NCI-H2196 treated with DMSO at 0.1 percent for 48 hours (cell line): ENCODE results near the gene SDF2L1.
"Not testable (repeated sequence)": the region's sequence is repeated elsewhere in the genome, so short reads cannot be mapped to it uniquely, and the experiment has no call there.

Source experiments
- DNase-seq: peaks from one replicate; lab custom pipeline; 2025; ENCODE audit not compliant: unreplicated experiment; lab: John Stamatoyannopoulos, UW

The SDF2L1 gene

DNA sequence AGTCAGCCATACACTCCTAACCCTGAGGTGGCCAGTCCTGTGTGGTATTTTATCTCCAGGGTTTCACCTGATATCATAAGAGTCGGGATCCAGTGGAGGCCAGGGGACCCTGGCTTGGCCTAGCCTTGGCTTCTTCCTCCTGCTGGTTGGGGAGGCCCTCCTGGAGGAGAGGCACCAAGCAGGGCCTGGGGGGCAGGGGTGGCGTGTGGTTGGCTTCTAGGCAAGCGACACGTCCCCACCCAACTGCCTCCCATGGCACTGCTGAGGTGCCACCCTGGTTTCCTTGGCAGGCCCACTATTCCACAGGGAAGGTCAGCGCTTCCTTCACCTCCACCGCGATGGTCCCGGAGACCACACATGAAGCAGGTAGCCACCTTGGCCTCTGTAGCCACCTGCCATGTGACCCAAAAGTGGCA, 44.1 kb downstream of the SDF2L1 start:
- DNase-seq: no peak

DNA sequence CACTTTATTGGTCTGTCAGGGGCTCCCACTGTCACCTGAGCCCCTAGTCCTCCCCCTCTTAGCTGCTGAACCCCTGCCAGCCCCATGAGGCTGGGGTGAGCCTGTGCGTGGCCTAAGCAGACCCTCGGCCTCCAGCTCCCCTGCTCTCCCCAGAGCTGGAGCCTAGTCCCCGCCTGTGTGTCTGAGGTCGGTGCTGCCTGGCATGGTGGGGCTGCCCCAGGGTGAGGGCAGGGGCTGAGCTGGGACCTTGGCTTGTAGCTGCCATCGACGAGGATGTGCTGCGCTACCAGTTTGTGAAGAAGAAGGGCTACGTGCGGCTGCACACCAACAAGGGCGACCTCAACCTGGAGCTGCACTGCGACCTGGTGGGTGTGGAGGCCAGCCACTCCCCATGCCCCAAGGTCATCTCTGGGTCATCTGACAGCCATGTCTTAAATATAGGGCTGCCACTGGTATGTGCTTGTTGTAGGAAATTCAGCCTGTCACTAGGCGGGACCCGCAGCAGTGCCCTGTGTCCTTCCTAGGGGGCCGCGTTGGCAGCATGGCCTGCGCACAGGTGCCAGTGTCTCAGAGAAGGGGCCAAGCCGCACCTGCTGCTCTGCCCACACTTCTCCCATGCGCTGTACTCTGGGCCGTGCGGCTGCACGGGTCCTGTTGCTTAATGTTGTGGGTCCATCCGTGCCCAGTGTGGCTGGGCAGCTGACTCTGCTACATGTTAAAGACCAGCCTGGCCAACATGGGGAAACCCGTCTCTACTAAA, 44.7 kb downstream of the SDF2L1 start:
- no peak for DNase-seq

DNA sequence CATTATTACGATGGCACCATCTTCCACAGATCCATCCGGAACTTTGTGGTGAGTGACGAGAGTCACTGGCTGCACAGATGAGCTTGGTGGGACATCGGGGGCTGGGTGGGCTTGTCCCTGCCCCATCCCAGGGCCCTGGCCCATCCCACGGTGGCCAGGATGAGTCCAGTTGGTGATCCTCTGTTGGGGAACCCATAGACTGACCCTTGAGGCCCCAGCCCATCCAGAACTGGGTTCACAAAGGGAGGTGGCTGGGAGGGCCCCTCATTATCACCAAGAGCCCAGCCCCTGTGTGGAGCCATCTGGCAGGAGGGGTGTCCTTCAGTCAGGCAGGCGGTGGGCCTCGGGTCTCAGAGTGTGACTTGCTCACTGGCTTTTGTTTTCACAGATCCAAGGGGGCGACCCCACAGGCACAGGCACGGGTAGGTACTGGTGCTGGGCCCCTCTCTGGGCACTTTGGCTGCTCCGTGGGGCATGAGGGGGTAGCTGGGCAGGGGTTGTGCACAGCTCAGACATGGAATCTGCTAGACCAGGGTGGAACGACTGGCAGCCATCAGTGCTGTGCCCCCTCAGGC, 45.7 kb downstream of the SDF2L1 start:
- no peak for DNase-seq

DNA sequence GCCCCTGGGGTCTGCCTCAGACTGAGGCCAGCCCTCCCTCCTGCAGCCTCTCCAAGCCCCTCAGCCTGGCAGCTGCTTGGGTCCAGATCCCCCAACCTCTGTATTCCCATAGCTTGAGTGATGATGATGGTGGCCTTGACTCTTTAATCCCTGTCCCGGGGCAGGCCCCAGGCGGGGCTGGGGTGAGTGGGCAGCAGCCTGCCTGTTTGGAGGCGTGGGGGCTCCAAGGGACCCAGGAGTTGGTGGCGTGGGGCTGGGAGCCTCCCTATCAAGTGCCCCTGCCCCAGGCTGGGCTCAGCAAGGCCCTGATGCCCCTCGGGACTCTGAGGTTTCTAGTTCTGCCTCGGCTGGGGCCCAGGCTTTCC, 46.2 kb downstream of the SDF2L1 start:
- no peak for DNase-seq

DNA sequence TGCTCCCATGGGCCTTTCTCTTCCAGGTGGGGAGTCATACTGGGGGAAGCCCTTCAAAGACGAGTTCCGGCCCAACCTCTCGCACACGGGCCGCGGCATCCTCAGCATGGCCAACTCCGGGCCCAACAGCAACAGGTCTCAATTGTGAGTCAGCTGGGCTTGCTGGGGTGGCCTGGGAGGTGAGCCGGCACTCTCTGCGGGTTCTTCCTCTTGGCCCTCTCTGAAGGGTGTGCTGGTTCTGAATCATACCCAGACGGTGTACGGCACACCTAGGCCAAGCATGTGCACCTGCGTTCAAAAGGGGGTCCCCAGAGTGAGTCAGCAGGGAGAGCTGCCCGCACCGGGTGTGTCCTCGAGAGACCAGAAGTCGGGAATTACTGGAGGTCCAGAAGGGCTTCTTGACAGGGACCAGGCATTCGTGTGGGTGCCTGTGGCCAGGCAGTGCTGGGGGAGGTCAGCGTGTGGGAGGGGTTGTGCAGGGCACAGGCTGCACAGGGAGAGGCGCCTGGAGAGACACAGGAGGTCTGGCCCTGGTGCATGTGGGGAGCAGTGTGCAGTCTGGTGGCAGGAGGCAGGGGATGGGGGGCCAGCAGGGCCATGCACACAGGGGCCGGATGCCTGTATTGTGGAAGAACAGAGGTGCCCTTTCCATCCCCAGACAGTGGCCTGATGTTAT, 46.7 kb downstream of the SDF2L1 start:
- no peak for DNase-seq

DNA sequence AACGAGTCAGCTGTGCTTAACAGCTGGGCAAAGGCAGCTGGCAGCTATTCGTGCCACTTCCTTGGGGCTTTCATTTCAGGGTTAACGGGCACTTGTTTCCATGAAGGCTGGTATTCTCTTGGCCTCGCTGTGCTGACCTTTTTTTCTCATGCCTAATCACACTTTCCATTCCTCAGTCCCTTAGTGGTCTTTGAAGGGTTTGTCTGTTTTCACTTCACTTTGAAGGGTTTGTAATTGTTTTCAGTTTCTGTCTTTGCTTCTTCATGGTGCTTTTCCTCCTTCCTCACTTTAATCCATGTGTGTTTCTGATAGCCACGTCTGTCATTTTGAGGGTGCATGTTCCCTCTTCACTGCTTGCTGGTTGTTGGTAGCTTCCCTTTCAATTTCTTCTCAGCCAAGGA, 48.3 kb downstream of the SDF2L1 start:
- DNase-seq: no peak

DNA sequence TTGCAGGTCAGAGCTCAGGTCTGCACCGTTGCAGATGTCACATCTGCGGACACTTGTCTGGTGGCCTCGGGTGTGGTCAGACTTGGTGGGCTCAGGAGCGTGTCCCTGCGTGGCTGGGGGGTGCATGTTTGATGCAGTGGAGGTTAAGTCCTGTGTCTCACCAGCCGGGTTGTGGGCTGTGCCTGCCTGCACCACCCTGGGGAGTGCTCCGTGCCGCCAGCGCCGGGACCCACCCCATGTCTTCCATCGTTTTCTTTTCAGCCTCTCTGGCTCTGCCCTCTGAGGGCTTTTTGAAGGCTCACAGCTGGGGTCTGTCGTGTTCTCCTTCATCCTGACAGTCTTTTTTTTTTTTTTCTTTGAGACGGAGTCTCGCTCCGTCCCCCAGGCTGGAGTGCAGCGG, 49.7 kb downstream of the SDF2L1 start:
- DNase-seq: no peak

DNA sequence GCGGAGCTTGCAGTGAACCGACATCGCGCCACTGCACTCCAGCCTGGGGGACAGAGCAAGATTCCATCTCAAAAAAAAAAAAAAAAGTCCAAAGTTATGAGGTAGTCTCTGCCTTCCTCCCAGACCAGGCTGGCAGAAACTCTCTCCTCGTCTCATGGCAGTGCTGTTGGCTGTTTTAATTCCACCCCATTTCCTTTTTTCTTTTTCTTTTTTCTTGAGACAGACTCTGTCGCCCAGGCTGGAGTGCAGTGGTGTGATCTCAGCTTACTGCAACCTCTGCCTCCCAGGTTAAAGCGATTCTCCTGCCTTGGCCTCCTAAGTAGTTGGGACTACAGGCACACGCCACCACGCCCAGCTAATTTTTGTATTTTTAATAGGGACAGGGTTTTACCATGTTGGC, 50.8 kb downstream of the SDF2L1 start:
- not testable (repeated sequence) for DNase-seq

DNA sequence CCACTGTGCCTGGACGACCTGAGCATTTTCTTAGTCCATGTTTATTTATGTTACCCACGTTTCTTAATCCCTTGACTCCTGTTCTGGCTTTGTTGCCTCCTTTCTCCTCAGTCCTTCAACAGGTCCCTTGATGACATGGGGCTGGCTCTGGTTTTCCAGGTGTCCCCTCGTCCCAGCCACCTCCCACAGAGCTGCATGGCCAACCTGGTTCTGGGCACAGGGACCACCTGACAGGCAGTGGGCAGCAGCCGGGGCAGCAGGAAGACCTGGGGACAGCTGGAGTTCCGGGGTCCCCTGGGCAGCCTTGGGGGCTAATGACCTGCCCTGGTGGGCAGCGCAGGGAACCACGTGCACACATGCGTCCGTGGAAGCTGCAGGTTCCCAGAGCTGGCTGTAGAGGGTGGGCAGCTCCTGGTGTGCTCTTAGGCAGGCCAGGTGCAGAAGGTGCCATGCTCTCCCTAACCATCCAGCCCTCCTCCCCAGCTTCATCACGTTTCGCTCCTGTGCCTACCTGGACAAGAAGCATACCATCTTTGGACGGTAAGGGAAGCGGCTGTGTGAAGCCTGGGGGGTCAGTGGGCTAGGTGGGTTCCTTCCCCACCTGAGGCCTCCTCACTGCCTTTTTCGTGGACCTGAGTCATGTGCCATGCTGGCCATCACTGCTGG, 51.4 kb downstream of the SDF2L1 start:
- no peak for DNase-seq
